HG02642 (cell line): Measurements from ENCODE around the gene AFAP1L2.
"Not testable (repeated sequence)": the region's sequence is repeated elsewhere in the genome, so short reads cannot be mapped to it uniquely, and the experiment has no call there.

Experiments used
- ATAC-seq: cut with Tn5 transposase; IDR thresholded peaks from one replicate; pipeline ENCODE4 v1.9.1; 2021; ENCODE audit warnings: mild to moderate bottlenecking; ENCODE audit not compliant: unreplicated experiment, poor library complexity

Gene AFAP1L2

DNA sequence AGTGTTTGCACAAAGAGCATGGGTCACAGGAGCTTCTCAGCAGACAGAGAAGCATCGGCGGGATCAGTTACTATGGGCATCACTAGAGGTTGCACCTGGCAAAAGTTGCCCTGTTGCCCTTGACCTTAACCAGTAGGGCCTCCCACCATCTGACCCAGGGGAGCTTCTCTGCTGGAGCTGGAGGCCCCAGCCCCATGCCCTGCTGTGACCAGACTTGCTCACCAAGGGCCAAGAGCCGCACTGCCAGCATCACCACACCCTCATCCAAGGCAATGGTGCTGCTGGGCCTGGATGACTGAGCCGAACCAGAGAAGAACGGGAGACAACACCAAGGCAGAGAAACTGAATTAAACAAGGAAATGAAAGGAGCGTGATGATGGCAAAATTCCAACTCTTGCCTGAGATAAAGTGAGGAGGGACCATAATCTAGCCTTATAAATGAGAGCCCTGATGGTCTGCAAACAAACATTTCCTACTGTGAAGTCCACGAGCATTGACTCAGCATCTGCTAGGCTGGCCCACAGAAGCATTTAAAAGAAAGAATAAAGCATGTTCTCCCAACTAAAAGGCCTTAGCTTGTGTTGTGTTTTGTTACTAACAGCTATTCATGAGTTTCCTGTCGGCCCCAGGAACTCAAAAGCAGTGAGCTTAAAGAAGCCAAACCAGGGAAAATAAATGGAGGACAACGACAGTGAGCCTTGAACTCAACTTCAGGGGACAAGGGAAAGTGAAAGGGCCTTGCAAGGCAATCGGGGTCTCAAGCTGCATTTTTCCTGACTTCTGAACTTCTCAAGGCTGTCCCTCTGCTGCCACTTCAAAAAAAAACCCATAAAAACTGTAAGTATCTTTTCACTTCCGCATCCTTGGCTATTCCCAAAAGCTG is 60.4 kb downstream of the AFAP1L2 start:
- ATAC-seq: no peak

GRCh38 chr10:114342976-114343375 is 61.3 kb downstream of the AFAP1L2 start:
- ATAC-seq: no peak

DNA sequence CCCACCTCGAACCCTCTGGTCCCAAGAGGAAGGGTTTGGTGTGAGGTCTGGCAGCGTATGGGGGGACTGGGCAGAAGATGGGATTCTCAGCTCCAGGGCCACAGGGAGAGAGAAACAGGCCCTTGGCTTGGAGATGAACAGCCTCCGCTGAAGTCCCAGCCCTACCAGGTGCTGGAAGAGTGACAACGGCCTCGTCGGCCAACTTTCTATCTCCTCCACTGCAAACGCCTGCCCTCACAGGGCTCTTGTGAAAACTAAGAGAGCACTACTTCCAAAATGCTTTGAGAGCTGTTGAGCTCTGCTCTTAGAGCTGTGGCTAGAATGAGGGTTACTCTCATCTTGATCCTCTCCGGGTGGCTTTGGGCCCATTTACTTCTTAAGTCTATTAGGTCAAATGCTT is 63.5 kb downstream of the AFAP1L2 start:
- no peak for ATAC-seq

- ATAC-seq: no peak
These were observed 66.5 kb downstream of the AFAP1L2 start for GRCh38 chr10:114337510-114338462.

DNA sequence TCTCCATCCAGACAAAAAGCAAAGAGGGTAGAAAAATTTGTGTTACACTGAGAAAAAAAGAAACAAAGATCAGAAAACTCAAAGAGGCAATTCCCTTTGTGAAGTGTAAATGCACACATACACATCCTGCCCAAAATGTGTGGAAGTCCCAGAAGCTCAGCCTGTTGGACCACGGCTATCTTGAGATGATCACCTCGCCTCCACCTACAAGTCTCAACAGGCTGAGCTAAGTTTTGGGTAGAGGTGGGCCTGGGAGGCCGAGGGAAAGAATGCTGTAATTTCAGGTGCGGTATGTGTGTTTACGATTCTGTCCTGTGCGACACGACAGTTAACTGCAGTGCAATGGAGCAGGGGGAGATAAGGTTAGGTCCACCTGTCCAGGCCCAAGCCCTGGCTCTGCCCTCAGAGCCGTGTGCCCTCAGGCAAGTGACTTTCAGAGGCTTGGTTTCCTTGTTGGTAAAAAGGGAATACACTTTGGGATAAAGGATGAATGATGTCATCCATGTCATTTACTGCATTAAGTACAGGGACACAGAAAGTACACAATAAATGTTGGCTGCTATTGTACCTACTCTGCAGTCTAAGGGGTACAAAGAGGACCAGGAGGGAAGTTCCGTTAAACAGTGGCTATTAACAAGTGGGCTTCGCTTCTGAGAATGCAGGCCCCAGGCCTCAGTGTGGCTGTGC is 67.3 kb downstream of the AFAP1L2 start:
- ATAC-seq: no peak

GRCh38 chr10:114335614-114336013 is 68.7 kb downstream of the AFAP1L2 start:
- no peak for ATAC-seq

DNA sequence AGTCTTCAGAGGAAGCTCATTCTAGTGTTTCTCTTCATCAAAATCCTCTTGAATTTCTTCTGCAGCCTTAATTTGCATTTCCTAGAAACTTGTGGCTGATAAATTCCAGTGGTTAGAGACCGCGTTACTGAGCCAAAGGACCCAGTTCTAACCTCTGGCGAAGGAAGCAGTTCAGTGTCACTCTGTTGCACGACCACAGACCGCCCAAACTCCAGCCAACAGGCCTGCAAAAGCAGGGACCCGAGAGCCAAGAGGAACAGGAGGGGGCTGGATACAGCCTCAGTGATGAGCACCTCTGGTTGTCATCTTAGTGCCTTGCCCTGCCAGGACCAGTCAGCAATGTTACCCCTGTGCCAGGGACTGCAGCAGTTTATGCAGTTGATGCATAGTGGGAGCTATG is 70.0 kb downstream of the AFAP1L2 start:
- ATAC-seq: no peak

DNA sequence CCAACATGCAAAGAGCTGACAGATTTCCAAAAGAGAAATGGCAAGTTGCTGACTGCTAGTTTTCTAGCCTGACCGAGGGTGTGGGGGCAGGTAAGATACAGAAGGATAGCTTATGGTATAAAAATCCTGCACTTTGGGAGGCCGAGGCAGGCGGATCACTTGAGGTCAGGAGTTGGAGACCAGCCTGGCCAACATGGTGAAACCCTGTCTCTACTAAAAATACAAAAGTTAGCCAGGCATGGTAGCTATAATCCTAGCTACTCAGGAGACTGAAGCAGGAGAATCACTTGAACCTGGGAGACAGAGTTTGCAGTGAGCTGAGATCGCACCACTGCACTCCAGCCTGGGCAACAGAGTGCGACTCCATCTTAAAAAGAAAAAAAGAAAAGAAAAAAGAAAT is 70.9 kb downstream of the AFAP1L2 start:
- not testable (repeated sequence) for ATAC-seq

DNA sequence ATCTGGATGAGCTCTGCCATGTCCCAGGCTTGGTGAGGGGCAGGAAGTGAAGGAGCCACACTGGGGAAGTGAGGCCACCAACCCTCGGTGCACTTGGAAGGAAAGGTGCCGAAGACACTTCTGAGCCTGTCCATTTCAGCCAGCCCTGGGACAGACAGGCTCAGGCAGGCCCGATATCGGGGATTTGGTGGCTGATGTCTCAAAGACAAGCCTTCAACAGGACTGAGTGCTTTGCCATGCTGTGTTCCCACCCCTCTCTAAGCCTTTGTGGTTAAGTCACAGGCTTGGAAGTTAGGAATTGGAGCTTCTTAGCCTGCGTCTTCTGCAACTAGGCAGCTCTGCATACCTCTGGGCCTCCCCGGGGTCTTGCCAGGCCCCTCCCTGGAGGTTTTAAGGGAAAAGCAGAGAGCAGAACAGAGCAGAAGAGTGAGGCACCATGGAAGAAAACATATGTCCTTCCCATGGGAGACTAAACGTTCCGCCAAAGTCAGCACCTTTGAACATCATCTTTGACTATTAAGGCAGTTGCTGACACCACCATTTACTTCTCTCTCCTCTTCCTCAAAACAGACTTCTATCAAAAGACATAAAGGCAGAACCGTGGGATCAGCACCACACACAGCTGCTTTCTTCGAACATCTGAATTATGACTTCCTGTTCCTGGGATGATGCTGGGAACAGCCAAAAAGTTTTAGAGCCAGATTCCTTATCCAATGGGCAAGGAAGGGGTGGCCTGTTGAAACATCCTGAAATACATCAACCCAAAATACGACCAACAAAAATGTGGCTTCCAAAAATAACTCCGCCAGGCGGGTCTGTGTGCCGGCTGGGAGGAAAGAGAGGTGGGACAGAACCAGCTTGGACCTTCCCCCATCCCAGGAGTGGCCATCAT is 71.8 kb downstream of the AFAP1L2 start:
- ATAC-seq: no peak

GRCh38 chr10:114329634-114330365 is 74.5 kb downstream of the AFAP1L2 start:
- no peak for ATAC-seq

GRCh38 chr10:114328874-114329273 is 75.4 kb downstream of the AFAP1L2 start:
- no peak for ATAC-seq

GRCh38 chr10:114328441-114328812 is 75.9 kb downstream of the AFAP1L2 start:
- no peak for ATAC-seq

- no peak for ATAC-seq
These were observed 76.5 kb downstream of the AFAP1L2 start for GRCh38 chr10:114327537-114328440.

- ATAC-seq: no peak
These were observed 77.5 kb downstream of the AFAP1L2 start for GRCh38 chr10:114326795-114327194.

GRCh38 chr10:114323023-114323422 is 81.3 kb downstream of the AFAP1L2 start:
- ATAC-seq: no peak

- no peak for ATAC-seq
These were observed 82.0 kb downstream of the AFAP1L2 start for GRCh38 chr10:114322344-114322743.

- no peak for ATAC-seq
These were observed 83.8 kb downstream of the AFAP1L2 start for GRCh38 chr10:114320249-114321116.
